A549 (cell line): ENCODE data around the gene SEPTIN2. TPM values are rescaled to one million over a fixed set of nuclear protein-coding genes. Genes with fewer than 3 reads are reported as not detected.
A peak's percentile ranks its signal among the peaks of the same experiment; 100 is the strongest.

Source experiments
- ATAC-seq, 2 experiments: fragments of 200-7000 bp in 1 of 2; fragments of >200 bp in 1 of 2; cut with Nextera tagmentation in 1 of 2; cut with Tn5 transposase in 1 of 2; 3 replicates each; pipeline versions ENCODE4 v1.8.0 to v1.9.1; 2018 to 2020; ENCODE audit warnings: mild to moderate bottlenecking in 1 of 2, moderate library complexity in 1 of 2
- CTCF ChIA-PET: fragments of 300-600 bp; sonication (Branson Sonifier 250); formaldehyde crosslinking; extraction: SDS; loops from one replicate; lab custom pipeline; 2021; ENCODE audit warnings: antibody characterized with exemption, inconsistent platforms; lab: Yijun Ruan, JAX
- POLR2A ChIA-PET: fragments of 350-600 bp; formaldehyde crosslinking; extraction: SDS; loops from one replicate; lab custom pipeline; 2021; ENCODE audit warnings: antibody characterized with exemption, inconsistent platforms; lab: Yijun Ruan, JAX
- DNase-seq, 2 experiments: peaks; one replicate each; pipeline versions ENCODE4 v3.0.0 to v3.0.0-alpha.2; 2011 to 2016; ENCODE audit warnings: low read depth in 1 of 2, low spot score in 1 of 2
- FAIRE-seq: peaks from 2 replicates; lab custom pipeline; 2011; peaks lifted over from hg19 to GRCh38; lab: Jason Lieb, UNC
- H3K27ac ChIP-seq, 2 experiments: fragments of >200 bp; sonication (Bioruptor Twin); formaldehyde crosslinking; 3 replicates each; pipeline ENCODE4 v1.5.1; 2016 to 2017
- H3K4me1 ChIP-seq: fragments of >200 bp; sonication (Bioruptor Twin); formaldehyde crosslinking; 3 replicates; pipeline ENCODE4 v1.6.1; 2016
- H3K4me2 ChIP-seq: fragments of >200 bp; sonication (Bioruptor Twin); formaldehyde crosslinking; 3 replicates; pipeline ENCODE4 v1.6.1; 2016
- H3K4me3 ChIP-seq: fragments of >200 bp; sonication (Bioruptor Twin); formaldehyde crosslinking; 3 replicates; pipeline ENCODE4 v1.5.1; 2016
- H3K9me3 ChIP-seq: fragments of >200 bp; sonication (Bioruptor Twin); formaldehyde crosslinking; 3 replicates; pipeline ENCODE4 v1.6.1; 2016
- CBX8 ChIP-seq: fragments of 200-600 bp; sonication (generic); IDR thresholded peaks from 2 replicates; pipeline ENCODE4 v1.6.1; 2016
- CEBPB ChIP-seq, 2 experiments: fragments of >200 bp in 1 of 2; sonication (Bioruptor Twin) in 1 of 2; formaldehyde crosslinking in 1 of 2; IDR thresholded peaks; 2 replicates each; pipeline ENCODE4 v1.6.1; 2012 to 2016
- CHD2 ChIP-seq: fragments of 150-350 bp; IDR thresholded peaks from 2 replicates; pipeline ENCODE4 v1.6.1; 2014; ENCODE audit warnings: low read length; ENCODE audit not compliant: partially characterized antibody
- E2F6 ChIP-seq: IDR thresholded peaks from 2 replicates; pipeline ENCODE4 v1.6.1; 2012; ENCODE audit warnings: low read depth, borderline replicate concordance
- EHMT2 ChIP-seq: fragments of 200-600 bp; sonication (generic); IDR thresholded peaks from 2 replicates; pipeline ENCODE4 v1.6.1; 2016; ENCODE audit warnings: antibody characterized with exemption, low read depth, mild to moderate bottlenecking, moderate library complexity
- ELK1 ChIP-seq: fragments of 150-350 bp; IDR thresholded peaks from 2 replicates; pipeline ENCODE4 v1.6.1; 2014; ENCODE audit warnings: low read depth, mild to moderate bottlenecking, low read length
- ESRRA ChIP-seq: fragments of 150-350 bp; IDR thresholded peaks from 2 replicates; pipeline ENCODE4 v1.6.1; 2014; ENCODE audit warnings: mild to moderate bottlenecking, low read length, borderline replicate concordance
- FOSL2 ChIP-seq, 2 experiments: fragments of 450-650 bp in 1 of 2; fragments of >200 bp in 1 of 2; sonication (Bioruptor Twin) in 1 of 2; formaldehyde crosslinking; IDR thresholded peaks; 2 replicates each; pipeline versions ENCODE4 v1.5.0 to v1.6.1; 2016 to 2020; ENCODE audit warnings: mild to moderate bottlenecking in 1 of 2, moderate library complexity in 1 of 2
- FOXS1 ChIP-seq: fragments of 250-450 bp; sonication (Bioruptor Pico); IDR thresholded peaks from 2 replicates; pipeline ENCODE4 v1.5.0; 2020; ENCODE audit warnings: mild to moderate bottlenecking, moderate library complexity
- GATA3 ChIP-seq: IDR thresholded peaks from 2 replicates; pipeline ENCODE4 v1.6.1; 2012; ENCODE audit warnings: borderline replicate concordance
- HMGXB4 ChIP-seq: fragments of 250-450 bp; sonication (Bioruptor Pico); IDR thresholded peaks from 2 replicates; pipeline ENCODE4 v1.5.0; 2021; ENCODE audit warnings: mild to moderate bottlenecking, moderate library complexity, borderline replicate concordance
- HOXB5 ChIP-seq: fragments of 250-450 bp; sonication (Bioruptor Pico); IDR thresholded peaks from 2 replicates; pipeline ENCODE4 v1.5.0; 2020; ENCODE audit warnings: mild to moderate bottlenecking, moderate library complexity
- JUN ChIP-seq, 2 experiments: fragments of >200 bp; sonication (Bioruptor Twin); formaldehyde crosslinking; IDR thresholded peaks; 2 replicates in 1 of 2; 3 replicates in 1 of 2; pipeline ENCODE4 v1.6.1; 2016 to 2017
- JUNB ChIP-seq: fragments of >200 bp; sonication (Bioruptor Twin); formaldehyde crosslinking; IDR thresholded peaks from 2 replicates; pipeline ENCODE4 v1.6.1; 2016
- KDM1A ChIP-seq: fragments of 200-600 bp; sonication (generic); IDR thresholded peaks from 2 replicates; pipeline ENCODE4 v1.6.1; 2016; ENCODE audit warnings: low read depth, mild to moderate bottlenecking
- MAZ ChIP-seq: fragments of 150-350 bp; IDR thresholded peaks from 2 replicates; pipeline ENCODE4 v1.6.1; 2014; ENCODE audit warnings: antibody characterized with exemption, low read depth, low read length, borderline replicate concordance
- MYC ChIP-seq: IDR thresholded peaks from 2 replicates; pipeline ENCODE4 v1.6.1; 2012; ENCODE audit warnings: mild to moderate bottlenecking, inconsistent platforms, low read length, improper control_type of control experiment, borderline replicate concordance
- POLR2AphosphoS2 ChIP-seq: conservative IDR thresholded peaks from 2 replicates; pipeline ENCODE4 v1.6.1; 2012; ENCODE audit warnings: low read length, improper control_type of control experiment, inconsistent platforms
- RAD21 ChIP-seq, 2 experiments: fragments of >200 bp in 1 of 2; sonication (Bioruptor Twin) in 1 of 2; formaldehyde crosslinking in 1 of 2; IDR thresholded peaks in 1 of 2; conservative IDR thresholded peaks in 1 of 2; 2 replicates in 1 of 2; 3 replicates in 1 of 2; pipeline ENCODE4 v1.6.1; 2012 to 2018; ENCODE audit warnings: inconsistent platforms in 1 of 2
- RFX5 ChIP-seq: fragments of 450-650 bp; IDR thresholded peaks from 2 replicates; pipeline ENCODE4 v1.7.1; 2014; ENCODE audit warnings: antibody characterized with exemption, mild to moderate bottlenecking, moderate library complexity
- RNF2 ChIP-seq: fragments of 200-600 bp; sonication (generic); IDR thresholded peaks from 2 replicates; pipeline ENCODE4 v1.6.1; 2016; ENCODE audit warnings: low read depth, mild to moderate bottlenecking, antibody characterized with exemption, moderate library complexity, borderline replicate concordance
- SREBF2 ChIP-seq: fragments of 450-650 bp; IDR thresholded peaks from 2 replicates; pipeline ENCODE4 v1.6.1; 2014; ENCODE audit warnings: mild to moderate bottlenecking, moderate library complexity
- TFCP2L1 ChIP-seq: fragments of 250-450 bp; sonication (Bioruptor Pico); IDR thresholded peaks from 2 replicates; pipeline ENCODE4 v1.5.0; 2021; ENCODE audit warnings: mild to moderate bottlenecking
- USF2 ChIP-seq: fragments of 450-650 bp; IDR thresholded peaks from 2 replicates; pipeline ENCODE4 v1.6.1; 2014; ENCODE audit warnings: antibody characterized with exemption
- ZFP36 ChIP-seq: fragments of 450-650 bp; IDR thresholded peaks from 2 replicates; pipeline ENCODE4 v1.6.1; 2014; ENCODE audit warnings: borderline replicate concordance; ENCODE audit not compliant: partially characterized antibody
- WGBS: methylation state at CpG from one replicate; pipeline ENCODE4 v1.1.6; 2017; ENCODE audit errors: missing lambda C conversion rate; 5-methylcytosine and 5-hydroxymethylcytosine counted together
- polyA plus RNA-seq, 4 experiments: library from polyadenylated mRNA; depleted of rRNA in 3 of 4; stranded (reverse); fragments of >200 nt; fragmentation: RNase III in 1 of 4; extraction: RNeasy Plus Mini Kit Qiagen cat#74134 plus additional on column Dnase treatment in 1 of 4; gene quantifications; 2 replicates in 3 of 4; 3 replicates in 1 of 4; pipeline ENCODE4 v1.2.3, GENCODE V29; 2011 to 2017

The SEPTIN2 gene
- polyA plus RNA-seq, 2 of the 4 experiments (the other 2 are of a cell fraction), result 341 to 762 TPM

GRCh38 chr2:241366678-241367077 is 51.0 kb downstream of the SEPTIN2 start (continued):
- TF ChIP-seq USF2 (no peak), RAD21 (conservative IDR thresholded peaks at IDR 0.05 in 1 of 2, IDR thresholded peaks at IDR 0.05 in 1 of 2) (no peak)

- WGBS, result 92% methylated on average over 3 of the region's 3 CpGs
- no peak for ATAC-seq
- H3K4me2 ChIP-seq, result peak overlapping the region; percentile 15; the same call in 1 of the 3 replicates
- H3K27ac ChIP-seq, result no peak overlapping the region
- no peak for DNase-seq
- no peak overlapping the region for H3K4me3 ChIP-seq
- H3K4me1 ChIP-seq, result peaks cover 10% of the 10 kb centered on the region
- H3K9me3 ChIP-seq, result no peaks in the 10 kb centered on the region
- FAIRE-seq, result no peak
- ChIA-PET POLR2A (interaction anchor here (0.8 kb wide), 1 partner anchor 13 kb away, joined by 3 read pairs; no protein-coding TSS in a partner anchor), CTCF (interaction anchor here (0.7 kb wide), 1 partner anchor 11 kb away, joined by 3 read pairs; no protein-coding TSS in a partner anchor)
- TF ChIP-seq EHMT2 (no peak), FOSL2 (IDR thresholded peaks at IDR 0.05) (no peak), FOSL2 (CRISPR knock-in tag; IDR thresholded peaks at IDR 0.05) (no peak), JUN (IDR thresholded peaks at IDR 0.05) (no peak), GATA3 (no peak), JUNB (no peak), MAZ (no peak), CHD2 (no peak), CEBPB (IDR thresholded peaks at IDR 0.05) (no peak), MYC (no peak), SREBF2 (no peak), ELK1 (no peak), USF2 (no peak), POLR2AphosphoS2 (no peak), HOXB5 (CRISPR knock-in tag) (no peak), ZFP36 (no peak), TFCP2L1 (CRISPR knock-in tag) (no peak), RNF2 (no peak), ESRRA (no peak)
Observed at GRCh38 chr2:241368643-241369042, 52.9 kb downstream of the SEPTIN2 start.

- POLR2A ChIA-PET, result interaction anchor here (1.2 kb wide), 1 partner anchor 17 kb away, joined by 3 read pairs; the partner anchor contains the start of gene FARP2
Observed at GRCh38 chr2:241372361-241372992, 56.8 kb downstream of the SEPTIN2 start.

More at GRCh38 chr2:241372361-241372992, 56.8 kb downstream of the SEPTIN2 start:
- ATAC-seq (no peak), DNase-seq (no peak), FAIRE-seq (no peak)
- CTCF ChIA-PET, result interaction anchor here (1.1 to 2.1 kb wide), 2 partner anchors 10 to 12 kb away, joined by 4 to 5 read pairs; no protein-coding TSS in a partner anchor
- H3K4me2 ChIP-seq, result no peak overlapping the region
- no peaks in the 10 kb centered on the region for H3K9me3 ChIP-seq
- 89% methylated on average over 11 of the region's 11 CpGs for WGBS
- H3K4me3 ChIP-seq, result no peak overlapping the region
- no peak for TF ChIP-seq JUNB
- no peak for TF ChIP-seq HMGXB4 (CRISPR knock-in tag)
- TF ChIP-seq E2F6, result no peak
- TF ChIP-seq RFX5, result no peak
- TF ChIP-seq ESRRA, result no peak
- no peak for TF ChIP-seq TFCP2L1 (CRISPR knock-in tag)
- no peak for TF ChIP-seq RAD21 (conservative IDR thresholded peaks at IDR 0.05 in 1 of 2, IDR thresholded peaks at IDR 0.05 in 1 of 2)
- no peak for TF ChIP-seq FOXS1 (CRISPR knock-in tag)
- TF ChIP-seq KDM1A, result no peak
- TF ChIP-seq CBX8, result no peak
- TF ChIP-seq POLR2AphosphoS2, result no peak
- H3K4me1 ChIP-seq, result peaks cover 10% of the 10 kb centered on the region
- H3K27ac ChIP-seq, result no peak overlapping the region
